Thyroid gland (tissue), 4 donors: ENCODE measurements around the gene DHRS7B.

Experiments used
- POLR2A ChIP-seq, 2 donors: fragments of 450-650 bp; IDR thresholded peaks; one replicate each; pipeline ENCODE4 v1.6.1; 2017; ENCODE audit warnings: antibody characterized with exemption in 2 of 2, mild to moderate bottlenecking in 2 of 2, moderate library complexity in 1 of 2
- TF ChIP-seq, protein P1 (sequence below), 6 experiments: fragments of 200-600 bp in 3 of 6; fragments of 450-650 bp in 3 of 6; sonication (generic) in 3 of 6; IDR thresholded peaks; one replicate each; pipeline ENCODE4 v1.5.1; 2016 to 2019; ENCODE audit warnings: antibody characterized with exemption in 6 of 6, mild to moderate bottlenecking in 2 of 6, inconsistent platforms in 1 of 6, moderate library complexity in 1 of 6

DNA sequence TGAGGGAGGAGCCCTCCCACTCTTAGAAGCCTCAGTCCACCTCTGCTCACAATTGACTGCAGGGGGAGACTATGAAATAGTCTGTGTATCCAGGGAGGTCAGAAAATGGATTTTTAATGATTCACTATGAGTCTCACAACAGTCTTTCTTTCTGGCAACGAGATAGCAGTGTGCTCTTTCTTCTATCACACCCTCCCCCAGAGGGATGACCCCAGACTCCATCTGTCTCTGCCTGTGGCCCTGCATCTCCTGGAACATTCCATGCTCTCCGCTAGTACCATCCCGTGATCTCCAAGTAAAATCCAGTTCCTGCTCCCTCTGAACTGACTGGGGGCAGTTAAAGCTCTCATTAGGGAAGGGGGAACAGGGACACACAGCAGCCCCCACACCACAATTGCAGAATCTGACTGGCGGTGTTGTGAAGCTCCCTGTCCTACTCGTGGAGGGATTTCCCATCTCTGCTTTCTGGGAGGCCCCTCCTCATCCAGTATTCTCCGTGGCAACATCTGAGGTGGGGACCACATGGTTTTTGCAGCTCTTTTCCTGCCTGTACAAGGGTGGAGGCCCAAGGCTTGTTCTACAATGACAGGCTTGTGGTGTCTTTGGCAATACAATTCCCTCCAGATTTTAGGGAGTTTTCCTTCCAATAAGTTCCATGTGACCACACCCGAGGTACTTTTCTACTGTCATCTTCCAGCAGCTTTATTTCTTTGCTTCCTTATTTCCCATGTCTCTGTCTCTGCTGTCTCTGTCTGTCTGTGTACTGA is 107.0 kb downstream of the DHRS7B start:
- TF ChIP-seq, protein P1, sequence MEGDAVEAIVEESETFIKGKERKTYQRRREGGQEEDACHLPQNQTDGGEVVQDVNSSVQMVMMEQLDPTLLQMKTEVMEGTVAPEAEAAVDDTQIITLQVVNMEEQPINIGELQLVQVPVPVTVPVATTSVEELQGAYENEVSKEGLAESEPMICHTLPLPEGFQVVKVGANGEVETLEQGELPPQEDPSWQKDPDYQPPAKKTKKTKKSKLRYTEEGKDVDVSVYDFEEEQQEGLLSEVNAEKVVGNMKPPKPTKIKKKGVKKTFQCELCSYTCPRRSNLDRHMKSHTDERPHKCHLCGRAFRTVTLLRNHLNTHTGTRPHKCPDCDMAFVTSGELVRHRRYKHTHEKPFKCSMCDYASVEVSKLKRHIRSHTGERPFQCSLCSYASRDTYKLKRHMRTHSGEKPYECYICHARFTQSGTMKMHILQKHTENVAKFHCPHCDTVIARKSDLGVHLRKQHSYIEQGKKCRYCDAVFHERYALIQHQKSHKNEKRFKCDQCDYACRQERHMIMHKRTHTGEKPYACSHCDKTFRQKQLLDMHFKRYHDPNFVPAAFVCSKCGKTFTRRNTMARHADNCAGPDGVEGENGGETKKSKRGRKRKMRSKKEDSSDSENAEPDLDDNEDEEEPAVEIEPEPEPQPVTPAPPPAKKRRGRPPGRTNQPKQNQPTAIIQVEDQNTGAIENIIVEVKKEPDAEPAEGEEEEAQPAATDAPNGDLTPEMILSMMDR (IDR thresholded peaks at IDR 0.05), result no peak
- TF ChIP-seq POLR2A (IDR thresholded peaks at IDR 0.05), result no peak
